Fibroblast of villous mesenchyme (primary cell): ENCODE data around the gene TCF7L1. TPM values are rescaled to one million over a fixed set of nuclear protein-coding genes. Genes with fewer than 3 reads are reported as not detected.
A peak's percentile ranks its signal among the peaks of the same experiment; 100 is the strongest.

Experiments used
- DNase-seq: peaks from one replicate; pipeline ENCODE4 v3.0.0-alpha.2; 2010; ENCODE audit warnings: low read depth
- H3K4me3 ChIP-seq: 2 replicates; pipeline ENCODE4 v1.5.1; 2011; ENCODE audit warnings: low read depth, mild to moderate bottlenecking, low read length
- total RNA-seq: library from RNA; depleted of rRNA; stranded (reverse); fragments of >200 nt; gene quantifications from 2 replicates; pipeline ENCODE4 v1.2.3, GENCODE V29; 2012
- TF ChIP-seq, protein P1 (sequence below): IDR thresholded peaks from 2 replicates; pipeline ENCODE4 v1.5.1; 2012; ENCODE audit warnings: low read depth, mild to moderate bottlenecking, low read length; ENCODE audit not compliant: insufficient read depth

TCF7L1 gene
- total RNA-seq, 1 donor = 4.3 TPM

DNA sequence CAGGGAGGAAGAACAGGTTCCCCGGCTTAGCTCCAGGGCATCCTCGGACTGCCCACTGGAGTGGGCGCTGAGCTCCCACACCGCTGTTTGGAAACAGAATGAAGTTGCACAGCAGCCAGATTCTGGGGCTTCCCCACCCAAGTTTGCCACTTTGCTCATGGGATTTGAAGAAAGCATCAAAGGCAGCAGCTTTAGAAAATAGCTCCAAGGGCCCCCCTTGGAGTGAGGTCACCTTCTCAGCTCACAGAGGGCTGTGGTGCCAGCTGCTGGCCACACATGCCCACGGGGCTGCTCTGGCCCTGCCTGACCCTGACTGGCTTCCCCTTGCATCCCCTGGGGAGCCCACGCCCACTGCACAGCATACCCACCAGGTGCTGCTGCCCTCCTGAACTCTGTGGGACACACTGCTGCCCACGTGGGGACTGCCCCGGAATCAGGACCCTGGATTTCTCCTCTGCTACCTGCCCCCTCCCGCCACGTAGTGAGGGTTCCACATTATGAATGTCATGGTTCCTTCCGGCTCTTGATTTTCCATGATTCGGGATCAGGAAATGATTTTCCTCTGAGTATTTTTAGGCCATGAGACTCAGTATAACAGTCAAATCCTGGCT lies 124.3 kb downstream of the TCF7L1 start:
- no peak for DNase-seq
- TF ChIP-seq, protein P1, sequence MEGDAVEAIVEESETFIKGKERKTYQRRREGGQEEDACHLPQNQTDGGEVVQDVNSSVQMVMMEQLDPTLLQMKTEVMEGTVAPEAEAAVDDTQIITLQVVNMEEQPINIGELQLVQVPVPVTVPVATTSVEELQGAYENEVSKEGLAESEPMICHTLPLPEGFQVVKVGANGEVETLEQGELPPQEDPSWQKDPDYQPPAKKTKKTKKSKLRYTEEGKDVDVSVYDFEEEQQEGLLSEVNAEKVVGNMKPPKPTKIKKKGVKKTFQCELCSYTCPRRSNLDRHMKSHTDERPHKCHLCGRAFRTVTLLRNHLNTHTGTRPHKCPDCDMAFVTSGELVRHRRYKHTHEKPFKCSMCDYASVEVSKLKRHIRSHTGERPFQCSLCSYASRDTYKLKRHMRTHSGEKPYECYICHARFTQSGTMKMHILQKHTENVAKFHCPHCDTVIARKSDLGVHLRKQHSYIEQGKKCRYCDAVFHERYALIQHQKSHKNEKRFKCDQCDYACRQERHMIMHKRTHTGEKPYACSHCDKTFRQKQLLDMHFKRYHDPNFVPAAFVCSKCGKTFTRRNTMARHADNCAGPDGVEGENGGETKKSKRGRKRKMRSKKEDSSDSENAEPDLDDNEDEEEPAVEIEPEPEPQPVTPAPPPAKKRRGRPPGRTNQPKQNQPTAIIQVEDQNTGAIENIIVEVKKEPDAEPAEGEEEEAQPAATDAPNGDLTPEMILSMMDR = no peak
- no peak overlapping the region for H3K4me3 ChIP-seq

DNA sequence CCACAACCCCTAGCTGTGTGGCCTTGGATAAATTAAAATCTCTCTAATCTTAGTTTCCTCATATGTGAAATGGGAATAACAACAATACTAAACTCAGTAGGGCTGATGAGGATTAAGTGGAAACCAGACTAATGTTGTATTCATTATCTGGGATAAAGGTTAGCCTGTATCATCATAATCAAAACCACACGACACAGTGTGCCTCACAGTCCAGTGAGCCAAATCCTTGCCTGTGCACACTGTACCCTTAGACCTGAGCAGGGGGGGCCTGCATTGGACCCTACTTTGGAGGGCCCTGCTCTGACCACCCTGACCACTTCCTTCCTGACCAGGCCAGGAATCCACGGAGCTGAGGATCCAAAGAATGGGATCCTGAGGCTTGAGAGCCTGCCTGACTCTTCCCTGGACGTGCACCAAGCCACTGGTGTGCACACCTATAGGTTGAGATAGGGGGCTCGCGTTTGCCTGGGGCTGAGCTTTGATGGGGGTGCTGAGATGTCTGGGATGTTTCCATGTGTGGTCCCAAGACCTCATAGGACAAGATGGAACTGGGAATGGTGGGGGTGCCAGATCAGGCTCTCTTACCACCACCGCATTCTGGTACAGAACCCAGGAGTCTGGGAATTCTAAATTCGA lies 124.9 kb downstream of the TCF7L1 start:
- TF ChIP-seq, protein P1 = no peak
- DNase-seq = no peak
- no peak overlapping the region for H3K4me3 ChIP-seq

DNA sequence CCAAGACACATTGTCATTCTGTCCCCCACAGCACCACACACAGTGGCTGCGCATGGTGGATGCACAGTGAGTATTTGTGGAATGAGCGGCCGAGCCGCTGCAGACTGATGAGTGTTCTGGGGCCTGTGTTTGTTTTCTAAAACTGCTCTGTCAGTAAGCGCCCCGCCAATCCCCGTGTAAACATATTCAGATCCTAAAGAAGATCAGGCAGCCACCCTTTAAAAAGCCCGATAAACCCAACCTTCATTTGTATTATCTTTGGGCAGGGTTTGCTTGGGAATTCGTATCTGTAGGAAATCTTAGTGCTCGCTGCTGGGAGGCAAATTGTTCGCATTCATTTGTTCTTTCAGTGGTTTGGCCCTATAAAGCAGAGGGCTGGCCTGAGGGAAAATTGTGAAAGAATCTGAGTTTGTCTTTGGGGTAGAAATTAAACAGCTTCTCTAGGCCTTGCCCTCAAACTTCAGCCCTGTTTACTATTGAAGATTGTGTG lies 126.0 kb downstream of the TCF7L1 start:
- peak; percentile 94 for DNase-seq
- TF ChIP-seq, protein P1 = no peak
- H3K4me3 ChIP-seq = no peak overlapping the region

DNA sequence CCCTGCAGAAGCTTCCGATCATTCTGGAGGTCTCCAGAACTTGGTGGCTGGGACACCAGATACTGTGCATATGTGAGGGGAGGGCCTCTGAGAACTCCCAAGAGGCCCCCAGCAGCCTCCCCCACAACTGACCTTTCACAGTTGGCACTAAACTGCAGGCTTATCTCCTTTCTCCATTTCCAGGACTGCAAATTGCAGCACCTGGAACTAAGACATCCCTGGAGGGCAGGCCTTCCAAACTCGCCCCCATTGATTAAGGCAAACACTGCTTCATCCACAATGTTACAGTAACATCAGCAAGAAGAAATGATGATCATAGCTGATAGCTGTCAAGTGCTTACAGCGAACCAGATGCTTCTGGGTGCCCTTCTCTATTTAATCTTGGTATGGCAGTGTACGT lies 126.7 kb downstream of the TCF7L1 start:
- no peak for DNase-seq
- no peak overlapping the region for H3K4me3 ChIP-seq
- TF ChIP-seq, protein P1 = no peak

DNA sequence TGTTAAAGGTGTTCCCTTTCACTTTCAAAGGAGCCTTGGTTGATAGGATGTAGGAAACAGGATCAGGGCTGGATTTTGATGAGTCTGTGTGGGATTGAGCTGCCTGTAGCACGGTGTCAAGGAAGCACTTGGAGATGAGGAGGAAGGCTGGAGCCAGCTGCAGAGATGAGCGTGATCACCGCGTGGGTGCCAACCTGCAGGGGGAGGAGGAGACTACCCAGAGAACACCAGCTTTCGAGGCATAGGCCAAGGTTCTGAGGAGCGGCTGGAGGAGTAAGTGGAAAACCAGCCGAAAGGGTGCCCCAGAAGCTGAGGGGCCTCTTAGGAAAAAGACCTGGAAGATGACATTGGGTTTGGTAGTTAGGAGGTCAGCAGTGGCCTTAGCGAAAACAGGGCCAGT lies 130.4 kb downstream of the TCF7L1 start:
- TF ChIP-seq, protein P1 = no peak
- H3K4me3 ChIP-seq = no peak overlapping the region
- no peak for DNase-seq

DNA sequence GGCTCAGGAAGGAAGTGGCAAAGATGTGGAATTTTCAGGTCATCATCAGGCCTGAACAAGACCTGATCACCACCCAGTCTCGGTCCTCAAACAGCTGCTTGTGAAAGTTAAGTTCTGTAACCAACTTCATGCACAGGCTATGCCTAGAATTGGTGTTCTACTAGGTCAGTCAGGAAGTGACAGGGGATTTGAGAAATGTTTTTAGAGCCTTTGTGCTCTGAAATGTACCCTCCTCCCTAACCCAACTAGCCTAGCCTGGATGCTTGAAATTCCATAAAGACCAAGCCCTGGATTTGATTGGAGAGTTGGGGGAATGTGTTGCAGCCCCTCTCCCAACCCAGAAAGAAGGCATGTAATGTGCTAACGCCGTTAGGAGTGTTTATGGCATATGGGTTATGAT lies 131.3 kb downstream of the TCF7L1 start:
- DNase-seq = no peak
- no peak overlapping the region for H3K4me3 ChIP-seq
- TF ChIP-seq, protein P1 = no peak

DNA sequence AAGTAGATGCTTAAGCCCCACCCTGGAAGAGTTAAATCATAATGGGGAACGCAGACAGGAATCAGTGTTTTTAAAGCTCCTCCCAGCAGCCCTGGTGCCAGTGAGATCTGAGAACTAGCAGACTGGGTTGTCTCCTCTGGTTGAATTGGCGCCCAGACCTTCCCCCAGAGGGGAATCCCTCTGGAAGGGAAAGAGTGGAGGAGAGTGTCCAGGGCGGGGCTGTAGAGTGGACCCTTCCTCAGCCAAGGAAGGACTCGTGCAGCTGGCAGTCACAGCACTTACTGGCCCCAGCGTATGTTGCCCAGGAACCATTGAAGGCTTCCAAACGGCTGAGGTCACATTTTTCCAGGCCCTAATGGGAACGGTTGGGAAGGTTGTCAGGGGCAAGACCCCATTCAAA lies 132.1 kb downstream of the TCF7L1 start:
- no peak for DNase-seq
- no peak overlapping the region for H3K4me3 ChIP-seq
- TF ChIP-seq, protein P1 = no peak
